Measurements from ENCODE around the gene RBM24.
A peak's percentile ranks its signal among the peaks of the same experiment; 100 is the strongest.

The RBM24 gene

DNA sequence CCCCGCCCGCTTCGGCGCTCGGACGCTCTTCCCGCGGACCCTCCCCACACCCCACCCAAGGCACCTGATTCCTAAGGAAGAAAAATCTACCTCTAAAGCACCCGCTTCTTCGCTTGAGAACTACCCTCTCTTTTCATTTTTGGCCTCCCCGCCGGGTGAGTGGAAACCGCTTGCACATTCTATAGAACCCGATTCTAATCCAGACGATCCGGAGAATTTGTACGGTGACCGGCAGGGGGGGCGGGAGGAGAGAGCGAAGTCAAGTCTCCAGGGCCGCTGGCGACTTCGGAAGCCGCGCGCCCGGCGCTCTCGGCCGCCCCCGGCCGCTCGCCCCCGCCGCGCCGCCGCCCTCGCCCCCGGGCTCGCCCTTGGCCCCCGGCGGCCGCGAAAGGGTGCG lies at the start of gene RBM24:
Gene RBM24, plus strand, starts transcription at position 262 of the 397 bp plus-strand sequence. CDS start 221 bp downstream, outside the sequence.
- peak; percentile 73 for DNase-seq

DNA sequence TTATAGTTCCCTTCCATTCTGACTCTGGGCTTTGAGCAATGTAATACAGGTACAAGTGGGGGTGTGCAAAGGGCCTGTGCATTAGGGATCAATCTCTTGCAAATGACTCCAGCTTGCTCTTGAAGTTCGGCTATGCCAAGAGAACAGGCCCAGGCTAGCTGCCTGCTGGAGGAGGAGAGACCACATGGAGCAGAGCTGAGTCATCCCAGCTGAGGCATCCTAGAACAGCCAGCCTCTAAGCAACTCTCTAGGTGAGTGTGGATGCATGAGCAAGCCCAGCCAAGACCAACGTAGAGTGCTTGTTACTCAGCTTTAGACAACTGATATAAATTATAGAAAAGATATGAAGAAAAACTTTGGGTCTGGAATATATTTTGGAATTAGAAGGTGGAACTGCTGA lies 47.6 kb upstream of the RBM24 start:
- no peak for DNase-seq

DNA sequence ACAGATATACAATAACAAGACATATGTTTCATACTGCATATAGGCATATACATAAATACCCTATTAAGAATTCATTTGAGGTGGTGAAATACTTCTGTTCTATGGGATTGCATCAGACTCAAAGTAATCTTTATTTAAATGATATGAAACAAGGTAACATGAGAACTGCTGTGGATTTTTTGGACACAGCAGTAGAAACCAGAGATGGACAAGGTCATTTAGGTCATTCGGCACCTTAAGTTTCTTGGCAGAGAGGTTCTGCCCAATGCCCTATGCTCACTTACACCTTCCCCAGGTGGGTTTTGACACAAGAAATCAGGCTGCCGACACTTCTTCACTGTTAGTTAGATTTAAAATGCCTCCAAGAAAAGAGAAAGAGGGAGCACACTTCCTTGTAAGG lies 43.9 kb upstream of the RBM24 start:
- DNase-seq, result no peak

GRCh38 chr6:17239260-17239659 lies 41.9 kb upstream of the RBM24 start:
- DNase-seq, result no peak

- no peak for DNase-seq
Measured at GRCh38 chr6:17240803-17241500, 40.2 kb upstream of the RBM24 start.

DNA sequence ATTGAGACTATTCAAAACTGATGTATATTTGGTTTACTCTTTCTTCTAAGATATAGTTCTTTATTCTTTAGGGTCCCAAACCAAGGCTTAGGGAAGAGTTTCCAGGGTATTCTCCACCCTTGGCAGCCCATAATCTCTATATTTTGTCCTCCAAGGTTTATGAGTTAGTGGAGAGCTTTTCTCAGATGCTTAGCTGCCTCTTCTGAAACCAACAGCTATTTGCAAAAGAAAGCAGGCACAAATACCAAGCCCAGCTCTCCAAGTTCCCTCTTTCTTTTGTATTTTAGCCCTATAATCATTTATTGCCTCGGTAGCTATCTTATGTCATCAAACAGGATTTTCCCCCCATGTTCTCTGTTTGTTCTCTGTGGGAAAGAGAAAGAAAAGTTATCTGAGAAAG lies 39.1 kb upstream of the RBM24 start:
- no peak for DNase-seq

DNA sequence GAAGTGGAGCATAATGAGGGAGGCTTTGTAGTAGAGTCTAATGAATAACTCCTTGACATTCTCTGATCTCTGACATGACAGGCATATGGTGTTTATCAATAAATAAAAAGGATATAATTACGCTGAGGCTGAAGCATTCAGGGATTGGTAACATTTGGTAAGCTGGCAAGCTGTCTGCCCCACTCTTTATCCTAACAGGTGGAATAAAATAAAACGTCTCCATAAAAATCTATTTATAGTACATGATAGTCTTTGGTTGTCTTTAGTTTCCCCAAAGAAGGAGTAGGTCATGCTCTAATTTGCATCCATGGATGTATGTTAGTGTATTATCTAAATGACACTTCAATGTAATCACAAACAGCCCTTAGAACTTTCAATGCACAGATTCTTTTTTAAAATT lies 30.9 kb upstream of the RBM24 start:
- DNase-seq, result no peak

GRCh38 chr6:17251953-17252352 lies 29.2 kb upstream of the RBM24 start:
- no peak for DNase-seq

DNA sequence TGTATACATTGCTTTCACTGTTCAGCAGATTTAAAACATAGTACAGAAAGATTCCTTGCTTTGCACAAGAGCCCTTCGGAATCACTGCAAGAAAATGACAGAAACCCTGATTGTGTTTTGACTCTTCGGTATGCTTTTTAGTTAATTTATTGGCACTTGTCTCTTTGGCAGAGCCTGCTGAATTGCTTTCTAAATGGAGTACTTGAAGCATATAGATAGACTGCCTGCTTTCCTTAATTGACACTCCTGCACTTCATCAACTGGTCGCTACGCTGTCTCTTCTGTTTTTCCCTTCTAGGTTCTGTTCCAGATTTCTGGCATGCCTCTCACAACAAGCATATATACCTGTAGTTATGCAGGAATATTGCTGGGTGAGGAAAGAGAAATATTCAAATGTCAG lies 22.4 kb upstream of the RBM24 start:
- no peak for DNase-seq

DNA sequence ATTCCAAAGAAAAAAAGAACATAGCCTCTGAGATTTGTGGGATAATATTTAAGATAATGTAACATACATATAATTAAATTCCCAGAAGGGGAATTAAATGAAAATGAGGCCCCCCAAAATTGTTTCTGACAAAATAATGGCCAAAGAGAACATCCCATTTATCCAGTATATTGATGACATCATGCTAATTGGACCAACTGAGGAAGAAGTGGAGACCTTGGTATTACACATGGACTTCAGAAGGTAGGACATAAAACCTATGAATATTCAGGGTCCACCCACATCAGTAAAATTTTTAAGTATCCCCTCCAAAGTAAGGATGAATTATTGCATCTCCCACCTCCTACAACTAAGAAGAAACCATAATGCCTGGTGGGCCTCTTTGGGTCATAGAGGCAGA lies 15.6 kb upstream of the RBM24 start:
- no peak for DNase-seq

GRCh38 chr6:17267566-17267965 lies 13.6 kb upstream of the RBM24 start:
- DNase-seq, result no peak

- DNase-seq, result no peak
Measured at GRCh38 chr6:17268114-17268513, 13.0 kb upstream of the RBM24 start.

- no peak for DNase-seq
Measured at GRCh38 chr6:17269840-17270239, 11.3 kb upstream of the RBM24 start.

GRCh38 chr6:17271628-17272027 lies 9.5 kb upstream of the RBM24 start:
- DNase-seq, result no peak

- no peak for DNase-seq
Measured at GRCh38 chr6:17276766-17277165, 4.4 kb upstream of the RBM24 start.

DNA sequence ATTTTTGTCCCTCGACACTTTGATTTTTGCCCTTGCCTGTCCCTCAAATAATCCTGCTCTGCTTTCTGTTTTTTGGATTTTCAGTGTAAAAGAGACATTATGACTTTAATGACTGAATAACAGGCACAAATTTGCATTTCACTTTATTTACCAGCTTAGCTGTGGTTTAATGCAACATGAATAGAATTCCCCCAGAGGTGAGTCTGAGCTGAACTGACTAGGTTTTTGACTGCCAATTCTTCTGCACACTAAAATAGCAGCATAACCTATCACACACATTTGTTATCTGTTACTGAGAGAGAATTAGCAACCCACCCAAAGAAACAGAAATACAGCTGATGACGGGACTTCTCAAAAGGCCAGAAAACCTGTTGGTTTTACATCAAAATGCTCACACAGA lies 3.9 kb upstream of the RBM24 start:
- DNase-seq, result no peak

DNA sequence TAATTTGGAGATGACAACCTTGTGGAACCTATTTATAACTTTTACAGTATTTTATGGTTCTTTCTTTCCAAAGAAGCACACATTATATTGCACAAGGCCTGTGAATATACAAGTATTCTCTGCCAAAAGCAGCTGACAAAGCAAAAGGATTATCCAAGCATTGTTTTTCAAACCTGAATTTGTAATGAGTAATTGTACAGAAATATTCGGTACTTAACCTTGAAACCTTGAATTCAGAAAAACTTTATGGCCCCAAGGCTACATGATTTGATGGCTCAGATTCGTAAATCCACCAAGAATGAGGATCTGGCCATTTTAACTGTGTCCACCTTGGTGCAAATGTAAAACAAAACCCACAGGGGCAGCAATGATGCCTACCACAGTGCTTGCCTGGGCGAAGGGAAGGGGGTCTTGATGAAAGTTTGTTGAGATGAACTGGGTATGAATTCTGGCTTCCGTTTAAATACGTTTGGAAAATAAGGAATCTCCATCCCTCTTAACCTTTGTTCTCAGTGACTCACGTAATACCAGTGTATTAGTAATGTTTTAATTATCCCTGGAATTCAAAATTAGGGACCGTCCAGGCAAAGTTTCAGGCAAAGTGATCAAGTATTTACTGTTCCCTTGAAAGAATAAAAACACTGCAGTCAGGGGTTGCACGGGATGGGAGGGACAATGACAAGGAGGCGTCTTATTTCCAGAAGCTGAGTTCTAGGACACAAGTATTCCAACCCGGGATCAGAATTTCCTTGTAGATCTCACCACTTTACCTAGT lies 2.7 kb upstream of the RBM24 start:
- DNase-seq, result no peak

GRCh38 chr6:17280138-17280537 lies 1.0 kb upstream of the RBM24 start:
- no peak for DNase-seq

DNA sequence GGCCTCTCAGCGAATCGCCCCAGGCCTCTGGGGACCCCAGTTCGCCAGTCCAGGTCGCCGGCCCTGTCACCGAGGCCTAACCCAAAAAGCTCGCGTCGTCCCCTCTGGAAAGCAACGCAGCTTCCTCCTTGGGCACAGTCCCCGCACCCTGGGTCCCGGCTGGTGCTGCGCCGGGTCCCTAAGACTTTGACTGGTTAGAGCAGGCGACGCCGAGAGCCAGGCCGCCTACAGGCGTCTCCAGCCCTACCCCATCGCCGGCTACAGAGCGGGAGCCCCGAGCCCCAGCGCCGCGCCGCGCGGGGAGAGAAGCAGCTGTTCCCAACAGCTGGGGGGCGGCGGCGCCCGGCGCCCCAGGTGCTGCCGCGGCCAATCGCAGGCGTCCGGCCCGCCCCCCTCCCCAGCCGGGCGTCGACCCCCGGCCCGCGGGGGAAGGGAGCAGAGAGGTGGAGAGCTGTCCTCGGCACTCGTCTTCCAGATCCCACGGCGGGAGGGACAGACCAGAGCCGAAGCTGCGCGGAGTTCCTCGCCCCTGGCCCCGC lies 540 bp upstream of the RBM24 start:
- DNase-seq, result peak; percentile 75

- DNase-seq, result peak; percentile 35
Measured at GRCh38 chr6:17281497-17282481, 628 bp downstream of the RBM24 start.

- DNase-seq, result no peak
Measured at GRCh38 chr6:17283074-17283473, 1.9 kb downstream of the RBM24 start.

GRCh38 chr6:17289630-17290061 lies 8.5 kb downstream of the RBM24 start:
- peak; percentile 66 for DNase-seq

DNA sequence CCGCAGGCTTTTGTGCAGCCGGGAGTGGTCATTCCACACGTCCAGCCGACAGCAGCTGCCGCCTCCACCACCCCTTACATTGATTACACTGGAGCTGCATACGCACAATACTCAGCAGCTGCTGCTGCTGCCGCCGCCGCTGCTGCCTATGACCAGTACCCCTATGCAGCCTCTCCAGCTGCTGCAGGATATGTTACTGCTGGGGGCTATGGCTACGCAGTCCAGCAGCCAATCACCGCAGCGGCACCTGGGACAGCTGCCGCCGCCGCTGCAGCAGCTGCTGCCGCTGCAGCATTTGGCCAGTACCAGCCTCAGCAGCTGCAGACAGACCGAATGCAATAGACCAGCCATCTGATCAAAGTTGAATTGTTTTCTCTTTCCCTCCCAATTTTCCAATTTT lies 10.6 kb downstream of the RBM24 start:
- peak; percentile 62 for DNase-seq

Data from femur (tissue), 1 donor.